GM21515 (cell line): Measurements from ENCODE around the gene DIRAS3.
"Not testable (repeated sequence)": the region's sequence is repeated elsewhere in the genome, so short reads cannot be mapped to it uniquely, and the experiment has no call there.

Experiments
- ATAC-seq: cut with Tn5 transposase; IDR thresholded peaks from one replicate; pipeline ENCODE4 v1.9.1; 2021; ENCODE audit not compliant: unreplicated experiment

Gene DIRAS3

DNA sequence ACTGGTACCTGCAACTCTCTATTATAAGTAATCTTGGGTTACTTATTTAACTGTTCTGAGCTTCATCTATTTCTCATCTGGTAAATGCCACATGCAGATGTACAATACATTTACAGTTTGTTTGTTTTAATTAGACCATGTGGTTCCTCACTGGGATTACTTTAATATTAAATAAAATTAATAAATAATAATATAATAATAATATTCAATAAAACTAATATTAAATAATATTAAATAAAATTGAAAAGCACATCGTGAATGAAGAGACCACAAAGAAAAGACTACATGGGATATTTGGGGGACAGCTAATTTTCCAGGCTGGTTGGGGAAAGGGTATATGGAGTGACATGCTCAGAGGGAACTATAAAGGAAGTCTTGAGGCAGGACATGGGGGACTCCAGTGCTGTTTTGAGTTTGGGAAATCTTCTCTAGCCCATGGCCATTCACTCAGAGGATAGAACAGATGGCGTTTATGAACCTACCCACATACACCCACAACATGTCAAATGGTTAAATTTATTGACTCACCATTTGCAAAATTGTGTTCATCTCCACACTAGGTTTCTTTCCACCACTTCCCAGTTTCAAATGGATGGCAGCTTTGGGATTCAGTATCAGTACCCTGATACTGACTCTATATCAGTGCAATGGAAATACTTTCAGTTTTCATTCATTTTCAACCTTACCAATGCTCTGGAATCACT, 25.6 kb downstream of the DIRAS3 start:
- no peak for ATAC-seq

DNA sequence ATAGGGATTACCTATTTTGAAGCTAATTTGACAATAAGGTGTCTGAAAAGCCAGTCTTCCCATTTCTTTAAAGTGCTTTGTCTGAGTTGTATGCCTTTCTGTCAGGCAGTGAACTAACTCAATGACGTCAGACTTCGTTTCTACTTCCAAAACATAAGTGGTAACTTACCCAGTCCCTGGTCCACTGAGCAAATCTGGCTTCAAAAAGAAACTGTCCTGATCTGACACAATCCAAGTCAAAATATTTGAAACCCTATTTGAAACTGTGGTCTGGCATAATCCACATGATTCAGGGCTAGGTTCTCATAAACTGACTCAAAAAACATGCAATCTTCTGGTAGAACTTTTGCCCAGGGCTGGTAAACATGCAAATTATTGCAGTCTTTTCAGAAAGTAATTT, 34.0 kb downstream of the DIRAS3 start:
- no peak for ATAC-seq

DNA sequence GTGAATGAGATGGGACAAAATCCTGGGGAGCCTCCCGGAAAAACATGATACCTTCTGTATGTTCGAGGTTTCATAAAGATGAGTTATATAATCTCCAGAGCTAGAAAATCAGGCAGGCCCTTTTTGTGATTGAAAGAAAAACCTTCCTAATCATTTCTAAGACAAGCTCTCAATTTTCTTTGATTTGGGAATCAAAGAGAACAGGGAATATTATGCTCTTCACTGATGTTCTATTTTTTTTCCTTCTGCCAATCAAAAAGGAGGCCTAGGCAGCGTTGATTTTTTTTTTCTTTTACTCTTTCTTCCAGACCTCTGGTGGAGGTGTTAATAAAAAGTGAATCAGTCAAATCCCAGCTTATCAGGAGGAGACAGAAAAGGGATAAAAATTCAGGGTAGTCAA, 34.5 kb downstream of the DIRAS3 start:
- no peak for ATAC-seq

DNA sequence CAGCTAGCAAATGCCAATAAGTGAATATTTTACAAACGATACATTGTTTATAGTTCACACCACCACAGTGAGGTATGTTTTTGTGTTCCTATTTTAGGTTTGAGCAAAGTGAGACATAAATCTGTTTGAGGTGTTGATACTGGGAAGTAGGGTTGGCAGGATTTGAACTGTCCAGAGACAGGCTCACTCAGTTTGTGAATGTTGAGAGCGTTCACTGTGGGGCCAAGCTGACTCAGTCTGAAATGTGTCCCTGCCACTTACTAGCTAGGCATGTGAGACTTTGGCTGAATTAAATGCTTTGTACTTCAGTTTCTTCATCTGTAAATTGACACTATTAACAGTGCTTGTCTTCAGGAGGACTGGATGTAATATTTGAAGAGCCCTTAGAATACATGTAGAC, 35.1 kb downstream of the DIRAS3 start:
- no peak for ATAC-seq

DNA sequence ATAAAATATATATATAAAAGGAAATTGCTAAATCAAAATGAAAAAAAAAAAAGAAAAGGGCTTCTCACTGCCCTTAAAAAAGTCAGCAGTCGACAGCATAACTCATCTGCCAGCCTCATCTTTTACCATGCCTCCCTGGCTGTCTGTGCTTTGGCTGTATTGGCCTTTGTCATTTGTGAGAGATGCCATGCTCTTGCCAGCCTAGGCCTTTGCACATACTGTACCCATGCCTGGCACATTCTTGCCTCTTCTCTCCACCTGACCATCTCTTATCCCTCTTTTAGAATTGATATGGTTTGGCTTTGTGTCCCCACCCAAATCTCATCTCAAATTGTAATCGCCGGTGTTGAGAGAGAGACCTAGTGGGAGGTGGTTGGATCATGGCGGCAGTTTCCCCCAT, 37.1 kb downstream of the DIRAS3 start:
- ATAC-seq: no peak

DNA sequence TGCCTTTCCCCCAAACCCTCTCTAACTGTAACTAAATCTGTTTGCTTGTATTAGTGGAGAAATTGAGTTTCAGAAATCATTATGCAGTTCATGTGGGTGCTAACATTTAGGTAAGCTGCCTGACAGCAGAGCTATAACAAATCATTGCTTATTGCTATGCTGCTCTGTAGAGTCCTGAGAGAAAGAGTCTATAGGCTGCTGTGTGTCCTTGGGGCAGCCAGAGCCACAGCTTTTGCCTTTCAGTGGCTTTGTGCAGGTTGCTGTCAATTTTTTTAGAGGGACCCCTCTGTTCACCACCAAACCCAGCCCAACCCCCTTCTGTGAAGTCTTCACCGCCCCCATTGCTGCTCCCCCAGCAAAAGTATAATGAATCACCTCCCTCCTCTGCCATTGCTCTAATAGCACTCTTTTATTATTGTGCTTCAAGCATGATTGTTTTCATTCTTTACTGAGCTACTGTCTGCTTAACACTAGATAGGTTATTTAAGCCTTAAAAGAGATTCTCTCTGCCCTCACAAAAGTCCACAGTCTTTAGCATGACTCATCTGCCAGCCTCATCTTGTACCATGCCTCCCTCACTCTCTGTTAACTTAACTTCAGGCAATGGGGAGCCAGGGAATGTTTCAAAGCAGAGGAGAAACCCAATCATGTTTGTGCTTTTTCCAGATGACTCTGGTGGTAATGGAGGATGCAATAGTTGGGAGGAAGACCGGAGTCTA, 38.6 kb downstream of the DIRAS3 start:
- ATAC-seq: no peak

DNA sequence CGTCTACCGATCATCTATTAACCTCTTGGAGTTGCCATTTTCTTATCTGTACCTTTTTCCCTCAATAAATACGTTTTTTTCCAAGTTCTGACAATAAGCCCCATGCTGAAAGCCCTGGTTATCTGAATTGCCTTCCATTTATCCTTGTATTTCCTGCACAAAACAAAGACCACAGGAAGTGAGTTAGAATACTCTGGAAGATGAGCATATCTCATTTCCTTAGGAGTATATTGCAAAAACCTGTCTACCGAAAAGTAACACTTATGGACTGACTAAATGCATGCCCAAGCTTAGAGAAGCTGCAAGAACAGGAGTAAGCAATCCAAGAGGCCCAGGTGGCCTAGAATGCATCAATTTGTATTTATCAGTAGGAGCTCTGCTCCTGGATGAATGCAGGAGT, 39.9 kb downstream of the DIRAS3 start:
- no peak for ATAC-seq

DNA sequence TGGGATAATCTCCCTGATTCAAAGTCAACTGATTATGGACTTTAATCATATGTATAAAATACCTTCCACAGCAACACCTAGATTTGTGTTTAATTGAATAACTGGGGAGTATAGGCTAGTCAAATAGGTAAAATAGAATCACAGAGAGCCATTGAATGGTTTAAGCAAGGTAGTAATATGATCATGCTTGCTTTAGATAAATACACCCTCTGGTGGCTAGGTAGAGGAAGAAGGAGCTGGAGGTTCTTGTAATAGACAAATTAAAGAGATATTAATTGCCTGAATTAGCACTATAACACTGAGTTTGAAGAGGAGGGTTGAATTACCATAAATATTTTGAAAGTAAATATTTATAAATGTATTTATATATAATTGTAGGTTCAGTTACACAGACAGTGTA, 40.3 kb downstream of the DIRAS3 start:
- no peak for ATAC-seq

DNA sequence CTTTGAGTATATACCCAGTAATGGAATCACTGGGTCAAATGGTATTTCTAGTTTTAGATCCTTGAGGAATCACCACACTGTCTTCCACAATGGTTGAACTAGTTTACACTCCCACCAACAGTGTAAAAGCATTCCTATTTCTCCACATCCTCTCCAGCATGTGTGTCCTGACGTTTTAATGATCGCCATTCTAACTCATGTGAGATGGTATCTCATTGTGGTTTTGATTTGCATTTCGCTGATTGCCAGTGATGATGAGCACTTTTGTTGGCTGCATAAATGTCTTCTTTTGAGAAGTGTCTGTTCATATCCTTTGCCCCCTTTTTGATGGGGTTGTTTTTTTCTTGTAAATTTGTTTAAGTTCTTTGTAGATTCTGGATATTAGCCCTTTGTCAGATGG, 46.8 kb downstream of the DIRAS3 start:
- not testable (repeated sequence) for ATAC-seq

DNA sequence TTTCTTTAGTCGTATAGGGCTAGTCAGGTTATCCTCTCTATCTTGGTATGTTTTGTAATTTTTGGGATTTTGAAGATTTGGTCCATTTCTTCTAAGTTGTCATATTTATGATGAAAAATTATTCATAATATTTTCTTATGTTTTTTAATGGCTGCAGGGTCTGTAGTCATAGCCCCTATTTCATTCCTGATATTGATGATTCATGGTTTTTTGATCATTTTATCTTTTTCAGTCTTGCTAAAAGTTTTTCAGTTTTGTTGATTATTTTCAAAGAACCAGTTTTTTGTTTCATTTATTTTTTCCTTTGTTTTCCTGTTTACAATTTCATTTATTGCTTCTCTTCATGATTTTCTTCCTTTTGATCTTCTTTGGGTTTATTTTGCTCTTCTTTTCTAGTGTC, 50.2 kb downstream of the DIRAS3 start:
- no peak for ATAC-seq

DNA sequence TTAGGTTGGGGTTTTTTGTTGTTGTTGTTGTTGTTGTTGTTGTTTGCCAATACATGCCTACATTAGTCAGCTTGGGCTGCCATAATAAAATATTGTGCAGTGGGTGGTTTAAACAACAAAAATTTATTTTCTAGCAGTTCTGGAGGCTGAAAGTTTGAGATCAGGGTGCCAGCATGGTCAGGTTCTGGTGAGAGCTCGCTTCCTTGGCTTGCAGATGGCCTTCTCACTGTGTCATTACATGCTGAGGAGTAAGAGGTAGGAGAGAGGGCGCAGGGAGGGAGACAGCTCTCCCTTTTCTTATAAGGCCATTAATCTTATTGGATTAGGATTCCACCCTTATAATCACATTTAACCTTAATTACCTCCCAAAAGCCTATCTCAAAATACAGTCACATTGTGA, 52.7 kb downstream of the DIRAS3 start:
- ATAC-seq: no peak
